ENCODE measurements around the gene PGF. TPM values are rescaled to one million over a fixed set of nuclear protein-coding genes. Genes with fewer than 3 reads are reported as not detected.

The PGF gene
- total RNA-seq, 1 experiment from 2014 or later = 6.4 TPM

GRCh38 chr14:74898694-74899093 lies 56.7 kb downstream of the PGF start:
- H3K79me2 ChIP-seq (ENCODE audit: insufficient read depth, low read length) = no peaks in the 10 kb centered on the region
- TF ChIP-seq ZBTB33 (IDR thresholded peaks at IDR 0.05; ENCODE audit: extremely low read depth, insufficient replicate concordance, low read length) = no peak
- TF ChIP-seq POLR2AphosphoS5 (IDR thresholded peaks at IDR 0.05; ENCODE audit: low read depth, low read length) = no peak
- TF ChIP-seq FOSL1 (IDR thresholded peaks at IDR 0.05; ENCODE audit: low read depth) = no peak
- TF ChIP-seq EGR1 (IDR thresholded peaks at IDR 0.05; ENCODE audit: low read depth) = no peak
- H3K36me3 ChIP-seq (ENCODE audit: control insufficient read depth in 1 of 2, insufficient read depth in 2 of 2, low read length in 2 of 2) = peaks cover 69 to 78% of the 10 kb centered on the region in 2 experiments
- H3K27ac ChIP-seq (ENCODE audit: low read depth, low read length) = no peak overlapping the region
- H3K9me2 ChIP-seq (ENCODE audit: insufficient read depth) = no peaks in the 10 kb centered on the region
- no peak overlapping the region for H3K9ac ChIP-seq (ENCODE audit: low read length)
- POLR2A ChIA-PET = no interaction called here
- no peak overlapping the region for H3K4me3 ChIP-seq (replicated peaks in 1 of 2; ENCODE audit: low read depth in 1 of 2, low read length in 2 of 2)
- H3K4me1 ChIP-seq (ENCODE audit: control insufficient read depth in 1 of 2, insufficient read depth in 2 of 2, low read length in 2 of 2) = no peaks in the 10 kb centered on the region
- DNase-seq (ENCODE audit: low read depth, low spot score) (no peak), ATAC-seq (no peak)
- no peaks in the 10 kb centered on the region for H3K27me3 ChIP-seq (ENCODE audit: insufficient read depth, low read length)
- H2AFZ ChIP-seq (ENCODE audit: low read depth, low read length, poor library complexity, severe bottlenecking) = no peak overlapping the region
- RAD21 ChIA-PET (ENCODE audit: low non-redundant PET in 1 of 2, low total read pairs in 2 of 2, uncharacterized antibody in 2 of 2, unreplicated experiment in 2 of 2) = no interaction called here
- H3K9me3 ChIP-seq (ENCODE audit: control insufficient read depth in 1 of 2, insufficient read depth in 1 of 2, low read depth in 1 of 2, low read length in 2 of 2) = no peaks in the 10 kb centered on the region
- H4K20me1 ChIP-seq (ENCODE audit: insufficient read depth) = no peaks in the 10 kb centered on the region
- CTCF ChIA-PET = no interaction called here
- intact Hi-C loops (cut with micrococcal nuclease) = no loop called here
- no peak overlapping the region for H3K4me2 ChIP-seq (ENCODE audit: low read length)
- BruUV-seq (replicated peaks) = no TSS peak

GRCh38 chr14:74898083-74898482 lies 57.3 kb downstream of the PGF start:
- intact Hi-C loops (cut with micrococcal nuclease) = no loop called here
- Histone ChIP-seq H3K4me2 (ENCODE audit: low read length) (no peak overlapping the region), H3K9me2 (ENCODE audit: insufficient read depth) (no peaks in the 10 kb centered on the region), H3K27ac (ENCODE audit: low read depth, low read length) (no peak overlapping the region), H3K36me3 (ENCODE audit: control insufficient read depth in 1 of 2, insufficient read depth in 2 of 2, low read length in 2 of 2) (peaks cover 75 to 82% of the 10 kb centered on the region in 2 experiments), H3K4me3 (replicated peaks in 1 of 2; ENCODE audit: low read depth in 1 of 2, low read length in 2 of 2) (no peak overlapping the region), H2AFZ (ENCODE audit: low read depth, low read length, poor library complexity, severe bottlenecking) (no peak overlapping the region), H3K9ac (ENCODE audit: low read length) (no peak overlapping the region), H3K27me3 (ENCODE audit: insufficient read depth, low read length) (no peaks in the 10 kb centered on the region), H3K4me1 (ENCODE audit: control insufficient read depth in 1 of 2, insufficient read depth in 2 of 2, low read length in 2 of 2) (no peaks in the 10 kb centered on the region), H3K9me3 (ENCODE audit: control insufficient read depth in 1 of 2, insufficient read depth in 1 of 2, low read depth in 1 of 2, low read length in 2 of 2) (no peaks in the 10 kb centered on the region), H3K79me2 (ENCODE audit: insufficient read depth, low read length) (no peaks in the 10 kb centered on the region), H4K20me1 (ENCODE audit: insufficient read depth) (no peaks in the 10 kb centered on the region)
- ChIA-PET CTCF (no interaction called here), RAD21 (ENCODE audit: low non-redundant PET in 1 of 2, low total read pairs in 2 of 2, uncharacterized antibody in 2 of 2, unreplicated experiment in 2 of 2) (no interaction called here), POLR2A (no interaction called here)
- ATAC-seq = no peak
- BruUV-seq (replicated peaks) = no TSS peak
- DNase-seq (ENCODE audit: low read depth, low spot score) = no peak
- TF ChIP-seq ELF1 (IDR thresholded peaks at IDR 0.05; ENCODE audit: borderline replicate concordance, low read depth) (no peak), CTCF (IDR thresholded peaks at IDR 0.05 in 2 of 3, conservative IDR thresholded peaks at IDR 0.05 in 1 of 3; ENCODE audit: borderline replicate concordance in 1 of 3, insufficient read depth in 1 of 3, low read depth in 2 of 3, low read length in 2 of 3) (no peak), YY1 (IDR thresholded peaks at IDR 0.05; ENCODE audit: extremely low read depth, insufficient replicate concordance, low read depth, low read length) (no peak), RAD21 (IDR thresholded peaks at IDR 0.05; ENCODE audit: low read depth) (no peak), SP1 (IDR thresholded peaks at IDR 0.05; ENCODE audit: low read depth) (no peak), POLR2AphosphoS5 (IDR thresholded peaks at IDR 0.05; ENCODE audit: low read depth, low read length) (no peak), CBX3 (IDR thresholded peaks at IDR 0.05; ENCODE audit: low read depth) (no peak), CEBPB (IDR thresholded peaks at IDR 0.05; ENCODE audit: low read depth) (no peak), ATF3 (IDR thresholded peaks at IDR 0.05) (no peak)
